ENCODE results near the gene SMG1. TPM values are rescaled to one million over a fixed set of nuclear protein-coding genes. Genes with fewer than 3 reads are reported as not detected.
A peak's percentile ranks its signal among the peaks of the same experiment; 100 is the strongest.
"Not testable (repeated sequence)": the region's sequence is repeated elsewhere in the genome, so short reads cannot be mapped to it uniquely, and the experiment has no call there.

SMG1 gene
- total RNA-seq, 1 experiment from 2014 or later: 72.7 TPM

- H3K4me2 ChIP-seq (ENCODE audit: low read length); H3K4me1 ChIP-seq (ENCODE audit: control insufficient read depth in 1 of 2, insufficient read depth in 2 of 2, low read length in 2 of 2); H3K9me3 ChIP-seq (ENCODE audit: control insufficient read depth in 1 of 2, insufficient read depth in 1 of 2, low read depth in 1 of 2, low read length in 2 of 2); RAD21 ChIA-PET (ENCODE audit: low non-redundant PET in 1 of 2, low total read pairs in 2 of 2, uncharacterized antibody in 2 of 2, unreplicated experiment in 2 of 2); H3K9me2 ChIP-seq (ENCODE audit: insufficient read depth); intact Hi-C loops (cut with micrococcal nuclease); BruUV-seq (replicated peaks); POLR2A ChIA-PET; H3K9ac ChIP-seq (ENCODE audit: low read length); H3K27ac ChIP-seq (ENCODE audit: low read depth, low read length); H2AFZ ChIP-seq (ENCODE audit: low read depth, low read length, poor library complexity, severe bottlenecking); DNase-seq (ENCODE audit: low read depth, low spot score); H3K4me3 ChIP-seq (replicated peaks in 1 of 2; ENCODE audit: low read depth in 1 of 2, low read length in 2 of 2); H3K27me3 ChIP-seq (ENCODE audit: insufficient read depth, low read length); CTCF ChIA-PET: not testable (repeated sequence)
- H4K20me1 ChIP-seq (ENCODE audit: insufficient read depth): peaks cover 35% of the 10 kb centered on the region; the same call in 1 of the 2 replicates
- ATAC-seq: 0 out of 2 replicates have a peak, but pooled peaks have one; percentile 15
- peaks cover 34 to 37% of the 10 kb centered on the region in 2 experiments for H3K36me3 ChIP-seq (ENCODE audit: control insufficient read depth in 1 of 2, insufficient read depth in 2 of 2, low read length in 2 of 2)
- H3K79me2 ChIP-seq (ENCODE audit: insufficient read depth, low read length): peaks cover 40% of the 10 kb centered on the region
These were observed 145.0 kb downstream of the SMG1 start for GRCh38 chr16:18781232-18781631.

- H3K4me3 ChIP-seq (replicated peaks in 1 of 2; ENCODE audit: low read depth in 1 of 2, low read length in 2 of 2); H3K27me3 ChIP-seq (ENCODE audit: insufficient read depth, low read length); H3K27ac ChIP-seq (ENCODE audit: low read depth, low read length); H3K9me2 ChIP-seq (ENCODE audit: insufficient read depth); H3K9ac ChIP-seq (ENCODE audit: low read length); H3K9me3 ChIP-seq (ENCODE audit: control insufficient read depth in 1 of 2, insufficient read depth in 1 of 2, low read depth in 1 of 2, low read length in 2 of 2); POLR2A ChIA-PET; RAD21 ChIA-PET (ENCODE audit: low non-redundant PET in 1 of 2, low total read pairs in 2 of 2, uncharacterized antibody in 2 of 2, unreplicated experiment in 2 of 2); H3K4me1 ChIP-seq (ENCODE audit: control insufficient read depth in 1 of 2, insufficient read depth in 2 of 2, low read length in 2 of 2); BruUV-seq (replicated peaks); H2AFZ ChIP-seq (ENCODE audit: low read depth, low read length, poor library complexity, severe bottlenecking); CTCF ChIA-PET; H3K4me2 ChIP-seq (ENCODE audit: low read length); intact Hi-C loops (cut with micrococcal nuclease); DNase-seq (ENCODE audit: low read depth, low spot score): not testable (repeated sequence)
- Histone ChIP-seq H3K79me2 (ENCODE audit: insufficient read depth, low read length) (peaks cover 33% of the 10 kb centered on the region), H4K20me1 (ENCODE audit: insufficient read depth) (peaks cover 28% of the 10 kb centered on the region; the same call in 1 of the 2 replicates), H3K36me3 (ENCODE audit: control insufficient read depth in 1 of 2, insufficient read depth in 2 of 2, low read length in 2 of 2) (peaks cover 30% of the 10 kb centered on the region in 2 experiments)
- ATAC-seq: peak; percentile 30
These were observed 145.7 kb downstream of the SMG1 start for GRCh38 chr16:18780460-18781026.

- H3K36me3 ChIP-seq (ENCODE audit: control insufficient read depth in 1 of 2, insufficient read depth in 2 of 2, low read length in 2 of 2); H3K4me1 ChIP-seq (ENCODE audit: control insufficient read depth in 1 of 2, insufficient read depth in 2 of 2, low read length in 2 of 2); DNase-seq (ENCODE audit: low read depth, low spot score); intact Hi-C loops (cut with micrococcal nuclease); BruUV-seq (replicated peaks); CTCF ChIA-PET; H3K27ac ChIP-seq (ENCODE audit: low read depth, low read length); POLR2A ChIA-PET; H3K79me2 ChIP-seq (ENCODE audit: insufficient read depth, low read length); H3K9me3 ChIP-seq (ENCODE audit: control insufficient read depth in 1 of 2, insufficient read depth in 1 of 2, low read depth in 1 of 2, low read length in 2 of 2); H2AFZ ChIP-seq (ENCODE audit: low read depth, low read length, poor library complexity, severe bottlenecking); H3K9ac ChIP-seq (ENCODE audit: low read length); H3K4me3 ChIP-seq (replicated peaks in 1 of 2; ENCODE audit: low read depth in 1 of 2, low read length in 2 of 2); H4K20me1 ChIP-seq (ENCODE audit: insufficient read depth); RAD21 ChIA-PET (ENCODE audit: low non-redundant PET in 1 of 2, low total read pairs in 2 of 2, uncharacterized antibody in 2 of 2, unreplicated experiment in 2 of 2); H3K27me3 ChIP-seq (ENCODE audit: insufficient read depth, low read length); H3K4me2 ChIP-seq (ENCODE audit: low read length); H3K9me2 ChIP-seq (ENCODE audit: insufficient read depth); ATAC-seq: not testable (repeated sequence)
These were observed 148.5 kb downstream of the SMG1 start for GRCh38 chr16:18777664-18778063.

Data from HCT116 (cell line).